Omental fat pad (tissue), 4 donors: ENCODE measurements around the gene TRAPPC10. TPM values are rescaled to one million over a fixed set of nuclear protein-coding genes. Genes with fewer than 3 reads are reported as not detected.
"Not testable (repeated sequence)": the region's sequence is repeated elsewhere in the genome, so short reads cannot be mapped to it uniquely, and the experiment has no call there.

Experiments
- ATAC-seq: fragments of 150-250 bp; one replicate; pipeline ENCODE4 v1.9.1; 2016; ENCODE audit warnings: mild to moderate bottlenecking, moderate library complexity; ENCODE audit not compliant: low FRiP score
- DNase-seq: peaks from one replicate; pipeline ENCODE4 v3.0.0-alpha.2; 2019; ENCODE audit warnings: low spot score
- total RNA-seq, 4 donors: library from RNA; depleted of rRNA; stranded (reverse); fragments of >200 nt; gene quantifications; one replicate each; pipeline ENCODE4 v1.1.0, GENCODE V29; 2016
- TF ChIP-seq, protein P1 (sequence below), 3 donors: fragments of 450-650 bp; IDR thresholded peaks; one replicate each; pipeline ENCODE4 v1.5.1; 2016 to 2017; ENCODE audit warnings: antibody characterized with exemption in 3 of 3, mild to moderate bottlenecking in 3 of 3, moderate library complexity in 2 of 3

The TRAPPC10 gene
- total RNA-seq, 4 donors from 2014 or later: 29.3 to 42.8 (median 36.6) TPM

DNA sequence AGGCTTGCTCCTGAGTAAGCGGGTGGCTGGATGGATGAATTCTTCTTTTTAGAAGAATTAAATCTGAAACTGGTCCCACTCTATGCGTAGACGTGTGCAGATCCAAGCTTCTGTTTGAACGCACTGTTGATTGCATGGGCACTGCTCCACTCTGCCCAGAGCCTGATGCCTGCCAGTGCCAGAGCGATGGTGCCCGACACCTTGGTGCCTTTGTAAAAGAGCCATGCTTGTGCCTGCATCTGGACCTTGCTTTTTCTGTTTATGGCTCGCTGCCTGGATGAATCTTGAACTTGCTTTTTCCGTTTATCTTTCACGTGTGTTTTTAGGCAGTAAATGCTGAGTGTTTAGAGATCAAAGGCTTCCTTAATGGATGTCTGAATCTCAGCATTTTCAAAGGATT, 80.1 kb downstream of the TRAPPC10 start:
- no peak for ATAC-seq
- TF ChIP-seq, protein P1, sequence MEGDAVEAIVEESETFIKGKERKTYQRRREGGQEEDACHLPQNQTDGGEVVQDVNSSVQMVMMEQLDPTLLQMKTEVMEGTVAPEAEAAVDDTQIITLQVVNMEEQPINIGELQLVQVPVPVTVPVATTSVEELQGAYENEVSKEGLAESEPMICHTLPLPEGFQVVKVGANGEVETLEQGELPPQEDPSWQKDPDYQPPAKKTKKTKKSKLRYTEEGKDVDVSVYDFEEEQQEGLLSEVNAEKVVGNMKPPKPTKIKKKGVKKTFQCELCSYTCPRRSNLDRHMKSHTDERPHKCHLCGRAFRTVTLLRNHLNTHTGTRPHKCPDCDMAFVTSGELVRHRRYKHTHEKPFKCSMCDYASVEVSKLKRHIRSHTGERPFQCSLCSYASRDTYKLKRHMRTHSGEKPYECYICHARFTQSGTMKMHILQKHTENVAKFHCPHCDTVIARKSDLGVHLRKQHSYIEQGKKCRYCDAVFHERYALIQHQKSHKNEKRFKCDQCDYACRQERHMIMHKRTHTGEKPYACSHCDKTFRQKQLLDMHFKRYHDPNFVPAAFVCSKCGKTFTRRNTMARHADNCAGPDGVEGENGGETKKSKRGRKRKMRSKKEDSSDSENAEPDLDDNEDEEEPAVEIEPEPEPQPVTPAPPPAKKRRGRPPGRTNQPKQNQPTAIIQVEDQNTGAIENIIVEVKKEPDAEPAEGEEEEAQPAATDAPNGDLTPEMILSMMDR (IDR thresholded peaks at IDR 0.05): no peak
- no peak for DNase-seq

DNA sequence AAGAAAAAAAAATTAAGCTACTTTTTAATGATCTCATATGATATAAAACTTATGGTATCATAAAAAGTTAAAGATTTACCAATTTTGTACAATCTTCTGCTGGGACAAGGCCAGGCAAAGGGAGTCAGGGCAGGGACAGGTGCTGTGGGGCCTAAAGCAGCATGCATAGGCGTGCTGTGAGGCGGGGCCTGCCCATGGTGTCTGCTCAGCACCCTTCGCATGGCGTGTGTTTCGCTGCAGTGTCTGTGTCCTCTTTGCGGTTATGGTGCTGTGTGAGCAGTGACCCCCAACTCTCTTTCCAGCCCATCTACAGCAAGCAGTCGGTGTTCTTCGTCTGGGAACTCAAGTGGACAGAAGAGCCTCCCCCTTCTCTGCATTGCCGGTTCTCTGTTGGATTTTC, 81.7 kb downstream of the TRAPPC10 start:
- DNase-seq: no peak
- ATAC-seq: no peak
- TF ChIP-seq, protein P1 (IDR thresholded peaks at IDR 0.05): no peak

DNA sequence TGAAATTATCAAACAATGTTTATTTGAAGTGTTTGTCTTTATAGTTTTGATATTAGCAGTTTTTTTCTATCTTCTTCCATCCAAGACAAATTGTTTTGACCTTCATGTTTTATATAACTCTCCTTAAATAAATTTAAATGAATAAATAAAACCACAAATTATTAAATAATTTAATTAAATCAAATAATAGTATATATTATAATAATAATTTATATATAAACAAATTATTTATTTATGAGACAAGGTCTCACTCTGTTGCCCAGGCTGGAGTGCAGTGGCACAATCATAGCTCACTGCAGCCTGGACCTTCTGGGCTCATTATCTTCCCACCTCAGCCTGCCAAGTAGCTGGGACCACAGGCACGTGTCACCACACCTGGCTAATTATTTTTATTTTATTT, 82.7 kb downstream of the TRAPPC10 start:
- ATAC-seq (no peak), DNase-seq (no peak)

DNA sequence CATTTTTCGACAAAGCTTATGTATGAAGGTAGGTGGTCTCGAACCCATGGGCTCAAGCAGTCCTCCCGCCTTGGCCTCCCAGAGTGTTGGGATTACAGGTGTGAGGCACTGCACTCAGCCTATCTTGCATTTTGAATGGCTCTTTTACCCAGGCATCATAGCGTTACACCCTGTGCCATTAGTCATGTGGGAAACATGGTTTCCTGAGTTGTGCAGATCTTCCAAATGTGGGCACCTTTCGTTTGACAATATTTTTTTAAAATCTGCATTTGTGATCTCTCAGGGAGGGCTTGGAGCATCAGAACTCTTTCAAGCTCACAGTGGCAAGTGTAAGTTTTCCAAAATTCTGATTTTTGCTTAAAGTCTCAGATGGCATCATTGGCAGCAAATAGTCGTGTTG, 86.4 kb downstream of the TRAPPC10 start:
- not testable (repeated sequence) for ATAC-seq, DNase-seq

More for the DNA sequence above, 82.7 kb downstream of the TRAPPC10 start:
- TF ChIP-seq, protein P1 (IDR thresholded peaks at IDR 0.05): no peak

DNA sequence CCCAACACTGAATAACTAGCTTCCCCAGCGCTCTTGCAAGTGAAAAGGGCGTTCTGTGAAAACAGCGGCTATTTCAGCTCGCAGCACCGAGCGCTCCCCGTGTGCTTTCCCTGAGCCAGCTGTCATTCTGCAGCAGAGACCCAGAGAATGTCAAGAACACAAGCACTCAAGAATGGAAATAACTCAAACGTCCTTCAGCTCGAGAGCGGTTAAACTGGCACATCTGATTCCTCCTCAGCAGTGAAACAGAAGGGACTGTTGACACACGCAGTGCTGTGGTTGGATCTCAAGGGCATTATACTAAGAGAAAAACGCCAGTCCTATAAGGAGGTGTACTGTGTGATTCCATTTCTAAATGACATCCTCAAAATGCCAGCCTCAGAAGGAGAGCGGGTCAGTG, 86.9 kb downstream of the TRAPPC10 start:
- DNase-seq: not testable (repeated sequence)

DNA sequence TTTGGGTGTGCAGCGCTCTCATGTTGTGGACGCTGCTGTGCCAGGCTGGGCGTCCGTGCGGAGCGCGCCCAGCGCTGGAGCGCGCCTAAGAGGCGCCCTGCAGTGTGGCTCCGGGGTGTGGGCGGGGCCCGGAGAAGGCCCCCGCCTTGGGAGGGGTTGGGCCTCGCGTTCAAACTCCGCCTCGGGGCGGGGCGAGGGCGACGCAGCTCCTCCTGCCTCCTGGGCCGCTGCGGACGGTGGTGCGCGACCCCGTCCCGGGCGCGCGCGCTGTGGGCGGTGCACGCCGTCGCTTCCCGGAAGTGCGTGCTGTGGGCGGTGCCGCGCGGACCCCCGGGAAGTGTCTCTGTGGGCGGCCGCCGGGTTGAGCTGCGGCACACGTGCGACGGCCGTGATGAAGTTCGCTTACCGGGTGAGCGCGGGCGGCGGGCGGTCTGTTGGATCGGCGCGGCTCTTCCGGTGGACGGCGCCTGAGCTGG, 95.0 kb downstream of the TRAPPC10 start, which contains the start of gene PWP2:
PWP2 (plus strand) TSS at position 374 of the 476 bp plus-strand sequence; CDS start at position 392, 18 bp downstream.
- not testable (repeated sequence) for DNase-seq

More for the DNA sequence above, 86.9 kb downstream of the TRAPPC10 start:
- ATAC-seq: not testable (repeated sequence)

DNA sequence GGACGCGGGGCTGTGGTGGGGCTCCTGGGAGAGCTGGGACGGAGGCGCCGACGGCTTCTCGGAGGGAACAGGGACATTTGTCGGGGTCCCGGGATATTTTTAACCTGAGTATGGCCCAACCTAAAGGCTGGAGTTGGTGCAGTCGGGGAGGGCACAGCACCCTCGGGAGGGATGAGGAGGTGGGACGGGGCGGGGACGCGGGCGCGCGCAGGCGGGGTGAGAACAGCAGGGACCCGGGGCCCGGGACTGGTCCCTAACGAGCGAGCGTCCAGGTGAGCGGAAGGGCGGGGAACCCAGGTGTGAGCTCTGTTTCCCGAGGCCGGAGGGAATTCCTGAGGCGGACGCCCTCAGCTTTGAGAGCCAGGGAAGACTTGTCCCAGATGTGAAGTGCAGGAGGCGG, 95.5 kb downstream of the TRAPPC10 start:
- ATAC-seq: peak; percentile 73
- DNase-seq: not testable (repeated sequence)

More for the DNA sequence above, 95.0 kb downstream of the TRAPPC10 start, which contains the start of gene PWP2:
- peak; percentile 95 for ATAC-seq

DNA sequence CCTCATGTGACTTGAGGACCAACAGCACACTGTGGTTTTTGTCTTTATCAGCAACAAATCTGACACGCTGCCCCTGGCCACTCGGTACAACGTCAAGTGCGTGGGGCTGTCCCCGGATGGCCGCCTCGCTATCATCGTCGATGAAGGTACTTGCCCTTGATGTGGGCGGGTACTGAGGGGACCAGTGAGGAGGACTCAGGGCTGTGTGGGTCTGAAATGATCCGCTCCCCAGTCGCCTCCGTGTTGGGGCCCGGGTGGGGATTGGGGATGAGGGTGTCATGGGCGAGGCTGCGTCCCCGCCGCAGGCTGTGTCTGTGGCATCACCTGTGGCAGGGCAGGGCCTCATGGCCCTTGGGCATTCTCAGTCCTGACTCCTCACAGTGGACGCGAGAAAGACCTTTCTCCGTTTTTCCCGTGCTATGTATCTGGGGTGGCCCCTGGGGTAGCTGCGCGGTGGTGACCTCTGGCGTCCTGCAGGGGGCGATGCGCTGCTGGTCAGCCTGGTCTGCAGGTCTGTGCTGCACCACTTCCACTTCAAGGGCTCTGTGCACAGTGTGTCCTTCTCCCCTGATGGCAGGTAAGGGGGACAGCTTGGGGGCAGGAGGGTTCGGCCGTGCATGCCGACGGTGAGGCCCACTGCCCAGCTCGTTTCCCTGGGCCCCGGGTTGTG, 101.7 kb downstream of the TRAPPC10 start:
- ATAC-seq, DNase-seq: not testable (repeated sequence)

DNA sequence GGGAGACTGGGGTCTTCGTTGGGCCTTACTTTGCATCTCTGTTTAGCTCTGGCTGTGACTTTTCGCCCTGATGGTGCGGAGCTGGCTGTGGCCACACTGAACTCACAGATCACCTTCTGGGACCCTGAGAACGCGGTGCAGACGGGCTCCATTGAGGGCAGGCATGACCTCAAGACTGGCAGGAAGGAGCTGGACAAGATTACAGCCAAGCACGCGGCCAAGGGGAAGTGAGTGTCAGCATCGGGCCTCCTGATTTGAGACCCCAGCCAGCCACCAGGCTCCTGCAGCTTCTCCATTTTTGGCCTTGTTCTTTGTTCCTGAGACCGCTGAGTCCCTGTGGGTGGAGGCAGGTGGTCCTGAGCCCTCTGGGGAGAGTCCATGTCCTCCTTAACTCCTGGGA, 110.0 kb downstream of the TRAPPC10 start:
- DNase-seq, ATAC-seq: not testable (repeated sequence)

DNA sequence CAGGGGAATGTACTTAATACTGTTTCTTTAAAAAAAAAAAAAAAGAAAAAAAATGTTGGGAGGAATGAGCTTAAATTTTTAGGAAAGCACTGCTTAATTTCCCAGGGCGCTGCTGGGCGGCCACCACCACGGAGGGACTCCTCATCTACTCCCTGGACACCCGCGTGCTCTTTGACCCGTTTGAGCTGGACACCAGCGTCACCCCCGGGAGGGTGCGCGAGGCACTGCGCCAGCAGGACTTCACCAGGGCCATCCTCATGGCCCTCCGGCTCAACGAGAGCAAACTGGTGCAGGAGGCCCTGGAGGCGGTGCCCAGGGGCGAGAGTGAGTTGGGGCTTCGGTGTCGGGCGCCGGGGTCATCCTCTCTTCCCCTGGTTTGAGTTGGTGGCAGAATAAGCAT, 115.7 kb downstream of the TRAPPC10 start:
- not testable (repeated sequence) for DNase-seq, ATAC-seq

DNA sequence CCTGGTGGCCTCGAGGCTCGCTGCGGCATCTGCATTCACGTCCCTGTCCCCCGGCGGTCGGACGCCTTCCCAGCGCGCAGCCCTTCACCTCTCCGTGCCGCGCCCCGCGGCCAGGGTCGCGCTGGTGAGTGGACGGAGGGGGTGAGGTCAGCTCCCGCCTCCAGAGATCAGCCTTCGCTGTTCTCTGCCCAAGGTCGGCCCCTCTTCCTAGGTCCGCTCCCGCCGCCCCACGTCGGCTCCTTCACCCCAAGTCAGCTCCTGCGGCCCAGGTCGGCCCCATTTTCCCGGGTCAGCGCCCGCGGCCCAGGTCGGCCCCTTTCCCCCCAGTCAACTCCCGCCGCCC, 121.6 kb downstream of the TRAPPC10 start:
- not testable (repeated sequence) for ATAC-seq, DNase-seq

DNA sequence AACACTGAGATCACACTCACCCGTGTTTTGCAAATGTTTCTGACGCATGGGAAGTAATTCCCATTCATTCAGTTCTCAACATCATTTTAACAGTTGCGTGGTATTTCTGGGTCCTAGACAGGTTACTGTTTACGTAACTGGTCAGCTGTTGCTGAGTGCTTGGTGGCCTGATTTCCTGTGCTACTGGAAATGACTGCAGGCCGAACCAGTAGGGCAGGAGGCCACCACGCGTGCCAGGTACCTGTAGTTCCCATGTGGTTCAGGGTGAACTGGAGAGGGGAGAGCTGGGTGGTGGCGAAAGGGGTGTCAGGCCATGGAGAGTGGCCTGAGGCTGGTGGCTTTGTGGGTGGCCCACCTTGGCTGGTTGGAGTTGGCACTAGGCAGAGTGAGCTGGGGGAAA, 122.6 kb downstream of the TRAPPC10 start:
- DNase-seq, ATAC-seq: not testable (repeated sequence)

DNA sequence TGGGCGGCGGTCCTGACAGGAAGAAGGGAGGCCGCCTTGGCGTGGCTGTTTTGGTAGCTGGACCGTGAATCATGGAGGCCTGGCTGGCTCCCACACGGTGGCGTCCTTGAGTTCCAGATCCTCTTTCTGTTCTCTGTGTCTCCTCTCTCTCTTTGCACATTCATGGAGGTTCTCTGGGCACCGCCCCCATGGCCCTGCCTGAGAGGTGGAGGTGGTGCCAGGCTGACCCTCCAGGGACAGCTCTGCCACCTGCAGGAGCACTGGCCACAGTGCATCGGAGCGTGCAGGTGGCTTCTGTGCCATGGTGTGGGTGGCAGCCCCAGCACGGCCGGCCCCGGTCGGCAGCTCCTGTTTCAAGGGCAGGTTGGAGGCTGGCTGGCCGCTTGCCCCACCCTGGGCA, 125.9 kb downstream of the TRAPPC10 start:
- ATAC-seq, DNase-seq: not testable (repeated sequence)

DNA sequence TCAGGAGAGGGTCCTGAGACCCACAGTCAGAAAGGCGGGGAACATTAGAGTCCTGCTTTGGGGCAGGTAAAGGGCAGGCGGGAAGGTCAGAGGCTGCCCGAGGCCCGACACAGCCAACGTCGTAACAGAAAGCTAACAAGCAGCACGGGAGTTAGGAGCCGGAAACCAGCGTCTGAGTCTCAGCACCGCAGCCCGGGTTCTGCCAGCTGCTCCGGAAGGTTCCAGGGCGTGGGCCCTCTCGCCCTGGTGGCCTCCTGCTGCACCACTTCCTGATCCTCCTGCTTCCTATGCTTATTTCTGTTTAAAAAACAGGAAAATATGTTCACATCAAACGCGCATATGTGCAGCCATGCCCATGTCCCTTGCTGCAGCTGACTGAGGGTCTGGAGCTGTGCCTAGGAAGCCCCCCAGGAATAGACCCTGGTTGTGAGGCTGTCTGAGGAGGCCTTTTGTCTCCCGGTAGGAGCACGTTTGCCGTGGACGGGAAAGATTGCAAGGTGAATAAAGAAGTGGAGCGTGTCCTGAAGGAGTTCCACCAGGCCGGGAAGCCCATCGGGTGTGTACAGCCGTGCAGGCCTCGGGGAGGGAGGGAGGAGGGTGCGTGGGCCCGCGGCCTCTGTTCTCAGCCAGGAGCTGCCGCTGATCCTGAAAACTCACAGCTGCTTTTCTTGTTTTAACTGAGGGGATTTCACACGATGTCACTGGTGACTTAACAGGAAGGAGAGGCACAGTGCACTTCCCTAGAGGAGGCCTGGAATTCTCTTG, 127.9 kb downstream of the TRAPPC10 start:
- ATAC-seq: not testable (repeated sequence)

DNA sequence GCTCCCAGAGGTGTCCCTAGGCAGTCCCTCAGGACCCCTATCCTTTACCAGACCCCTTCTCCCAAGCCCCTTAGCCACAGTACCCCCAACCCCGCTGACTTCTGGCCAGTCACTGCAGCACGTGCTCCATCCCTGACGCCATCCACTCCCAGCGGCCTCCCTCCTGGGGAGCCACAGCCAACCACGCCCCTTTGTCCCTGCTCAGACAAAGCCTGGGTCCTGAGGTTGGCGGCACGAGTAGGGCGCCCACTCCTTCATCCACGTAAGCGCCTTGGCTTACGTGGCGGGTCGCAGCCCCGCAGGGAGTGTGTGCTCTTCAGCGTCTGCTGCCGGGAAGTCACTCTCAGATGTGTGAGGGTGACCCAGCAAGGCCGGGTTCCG, 128.4 kb downstream of the TRAPPC10 start:
- ATAC-seq, DNase-seq: not testable (repeated sequence)

More for the DNA sequence above, 127.9 kb downstream of the TRAPPC10 start:
- DNase-seq: not testable (repeated sequence)

DNA sequence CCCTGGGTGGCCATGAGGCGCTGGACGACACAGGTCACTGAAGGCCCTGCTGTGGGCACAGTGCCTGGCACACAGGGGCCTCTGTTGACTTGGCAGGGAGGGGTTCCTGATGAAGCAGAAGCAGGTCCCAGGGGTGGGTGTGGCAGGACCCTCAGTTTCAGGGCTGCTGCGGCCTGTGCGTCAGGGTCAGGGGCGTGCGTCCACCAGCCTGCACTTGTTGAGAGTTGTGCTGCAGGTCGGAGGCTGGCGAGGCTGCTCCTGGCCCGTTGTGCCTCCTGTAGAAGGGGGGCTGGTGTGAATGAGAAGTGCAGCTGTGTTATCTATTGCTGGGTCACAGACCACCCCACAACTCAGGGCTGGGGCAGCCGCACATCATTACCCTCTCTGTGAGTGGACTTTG, 130.4 kb downstream of the TRAPPC10 start:
- not testable (repeated sequence) for DNase-seq, ATAC-seq
